GM18498 (cell line): Measurements from ENCODE around the gene SPCS1.
"Not testable (repeated sequence)": the region's sequence is repeated elsewhere in the genome, so short reads cannot be mapped to it uniquely, and the experiment has no call there.

Source experiments
- ATAC-seq: cut with Tn5 transposase; IDR thresholded peaks from one replicate; pipeline ENCODE4 v1.9.1; 2021; ENCODE audit warnings: mild to moderate bottlenecking, moderate library complexity; ENCODE audit not compliant: unreplicated experiment

SPCS1 gene

GRCh38 chr3:52728753-52729152, 22.8 kb downstream of the SPCS1 start:
- not testable (repeated sequence) for ATAC-seq

GRCh38 chr3:52730681-52731080, 24.8 kb downstream of the SPCS1 start:
- no peak for ATAC-seq

- no peak for ATAC-seq
Measured at GRCh38 chr3:52731590-52731989, 25.7 kb downstream of the SPCS1 start.

GRCh38 chr3:52733256-52733891, 27.5 kb downstream of the SPCS1 start:
- no peak for ATAC-seq

- ATAC-seq = no peak
Measured at GRCh38 chr3:52739730-52740129, 33.8 kb downstream of the SPCS1 start.

- no peak for ATAC-seq
Measured at GRCh38 chr3:52742418-52743041, 36.6 kb downstream of the SPCS1 start.

GRCh38 chr3:52743152-52743551, 37.2 kb downstream of the SPCS1 start:
- no peak for ATAC-seq

- ATAC-seq = no peak
Measured at GRCh38 chr3:52743721-52744120, 37.8 kb downstream of the SPCS1 start.

- no peak for ATAC-seq
Measured at GRCh38 chr3:52752045-52752660, 46.2 kb downstream of the SPCS1 start.

- no peak for ATAC-seq
Measured at GRCh38 chr3:52754373-52754772, 48.5 kb downstream of the SPCS1 start.

GRCh38 chr3:52756141-52756540, 50.2 kb downstream of the SPCS1 start:
- no peak for ATAC-seq
